ENCODE measurements around the gene FBXO2. TPM values are rescaled to one million over a fixed set of nuclear protein-coding genes. Genes with fewer than 3 reads are reported as not detected.

FBXO2 gene
- total and polyA plus RNA-seq, 10 of the 15 experiments (the other 5 are each of a cell fraction or from before 2014, with no cell fraction given) = 0.06 to 0.41 (median 0.18) TPM; not detected in 4

DNA sequence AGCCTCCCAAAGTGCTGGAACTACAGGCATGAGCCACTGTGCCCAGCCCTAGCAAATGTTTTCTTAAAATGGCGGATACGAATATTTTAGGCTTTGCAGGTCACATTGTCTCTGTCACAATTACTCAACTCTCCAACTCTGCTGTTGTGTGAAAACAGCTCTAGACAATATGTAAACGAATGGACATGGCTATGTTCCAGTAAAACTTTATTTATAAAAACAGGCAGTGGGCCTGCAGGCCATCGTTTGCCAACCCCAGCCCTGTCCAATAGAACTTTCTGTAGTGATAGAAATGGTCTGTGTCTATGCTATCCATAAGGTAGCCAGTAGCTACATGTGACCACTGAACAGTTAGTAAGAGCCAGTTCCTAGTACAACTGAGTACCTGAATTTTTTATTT is 5.5 kb upstream of the FBXO2 start:
- POLR2A ChIA-PET = interaction anchor here (0.6 kb wide), 1 partner anchor 42 kb away, joined by 3 read pairs; no protein-coding TSS in a partner anchor
- BruUV-seq (replicated peaks) = no TSS peak
- no peak for DNase-seq (ENCODE audit: low read depth, low spot score)
- Histone ChIP-seq H3K36me3 (ENCODE audit: control insufficient read depth in 2 of 2, insufficient read depth in 2 of 2, low read length in 1 of 2) (peaks cover 0 to 5% of the 10 kb centered on the region in 2 experiments; a peak in 1 of 4 replicates), H3K4me2 (ENCODE audit: control insufficient read depth, insufficient read depth) (no peak overlapping the region), H3K27ac (ENCODE audit: control insufficient read depth, insufficient read depth) (no peak overlapping the region), H4K20me1 (ENCODE audit: control insufficient read depth, insufficient read depth) (no peaks in the 10 kb centered on the region), H3K9ac (ENCODE audit: control insufficient read depth, insufficient read depth, low read length) (no peak overlapping the region), H2AFZ (ENCODE audit: control insufficient read depth, low read depth, low read length) (no peak overlapping the region), H3K9me3 (replicated peaks; ENCODE audit: control insufficient read depth, insufficient read depth, low read length) (no peaks in the 10 kb centered on the region), H3K4me1 (ENCODE audit: control insufficient read depth, insufficient read depth, low read length) (peaks cover 5% of the 10 kb centered on the region), H3K79me2 (ENCODE audit: control insufficient read depth, insufficient read depth, low read length) (peaks cover under 1% of the 10 kb centered on the region; the same call in 1 of the 2 replicates), H3K27me3 (replicated peaks in 1 of 2; ENCODE audit: control insufficient read depth in 2 of 2, insufficient read depth in 2 of 2, low read length in 1 of 2) (no peaks in the 10 kb centered on the region), H3K4me3 (no peak overlapping the region)
- WGBS (ENCODE audit: insufficient coverage, insufficient replicate concordance, low lambda C conversion rate, missing lambda C conversion rate) = 85% methylated on average over 4 of the region's 4 CpGs
- in situ Hi-C loops (cut with MboI) = loop anchor here (5.0 kb wide), 1 partner anchor 58 kb away; no protein-coding TSS in a partner anchor
- intact Hi-C loops (cut with micrococcal nuclease; ENCODE audit: unreplicated experiment) = no loop called here
- TF ChIP-seq KLF5 (IDR thresholded peaks at IDR 0.05; ENCODE audit: partially characterized antibody) (no peak), HCFC1 (IDR thresholded peaks at IDR 0.05; ENCODE audit: low read length) (no peak), PML (IDR thresholded peaks at IDR 0.05; ENCODE audit: low read length) (no peak)
- SMC1A ChIA-PET (ENCODE audit: uncharacterized antibody, unreplicated experiment) = interaction anchor here (1.0 kb wide), 1 partner anchor 60 kb away, joined by 3 read pairs; no protein-coding TSS in a partner anchor
- no peak for ATAC-seq
- no peak for FAIRE-seq
- CTCF ChIA-PET = interaction anchor here (1.1 to 2.5 kb wide), 3 partner anchors 14 to 50 kb away, joined by 3 to 7 read pairs (median 4); no protein-coding TSS in a partner anchor
- RAD21 ChIA-PET (ENCODE audit: unreplicated experiment) = interaction anchor here (1.0 kb wide), 1 partner anchor 60 kb away, joined by 3 read pairs; no protein-coding TSS in a partner anchor

DNA sequence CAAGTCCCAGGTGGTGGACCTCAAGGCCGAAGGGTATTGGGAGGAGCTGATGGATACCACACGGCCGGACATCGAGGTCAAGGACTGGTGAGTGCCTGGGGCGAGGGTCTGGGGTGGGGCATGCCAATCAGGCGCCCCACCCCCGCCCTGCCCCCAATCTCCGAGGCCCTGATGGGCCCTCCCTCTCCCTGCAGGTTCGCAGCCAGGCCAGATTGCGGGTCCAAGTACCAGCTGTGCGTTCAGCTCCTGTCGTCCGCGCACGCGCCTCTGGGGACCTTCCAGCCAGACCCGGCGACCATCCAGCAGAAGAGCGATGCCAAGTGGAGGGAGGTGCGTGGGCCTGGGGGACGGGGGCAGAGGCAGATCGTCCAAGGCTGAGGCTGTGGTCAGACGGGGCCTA is 4.3 kb upstream of the FBXO2 start:
- intact Hi-C loops (cut with micrococcal nuclease; ENCODE audit: unreplicated experiment) = no loop called here
- ChIA-PET RAD21 (ENCODE audit: unreplicated experiment) (no interaction called here), SMC1A (ENCODE audit: uncharacterized antibody, unreplicated experiment) (no interaction called here), CTCF (interaction anchor here (0.6 to 1.9 kb wide), 2 partner anchors 51 to 1078 kb away, joined by 3 to 4 read pairs; no protein-coding TSS in a partner anchor), POLR2A (no interaction called here)
- no peak overlapping the region for H2AFZ ChIP-seq (ENCODE audit: control insufficient read depth, low read depth, low read length)
- H4K20me1 ChIP-seq (ENCODE audit: control insufficient read depth, insufficient read depth) = no peaks in the 10 kb centered on the region
- H3K27ac ChIP-seq (ENCODE audit: control insufficient read depth, insufficient read depth) = no peak overlapping the region
- in situ Hi-C loops (cut with MboI) = loop anchor here (5.0 kb wide), 1 partner anchor 59 kb away; no protein-coding TSS in a partner anchor
- FAIRE-seq (no peak), DNase-seq (ENCODE audit: low read depth, low spot score) (no peak), ATAC-seq (no peak)
- no peak for TF ChIP-seq RELA (IDR thresholded peaks at IDR 0.05; ENCODE audit: borderline replicate concordance, partially characterized antibody)
- no peak for TF ChIP-seq KLF5 (IDR thresholded peaks at IDR 0.05; ENCODE audit: partially characterized antibody)
- 77% methylated on average over 16 of the region's 23 CpGs for WGBS (ENCODE audit: insufficient coverage, insufficient replicate concordance, low lambda C conversion rate, missing lambda C conversion rate)
- no peaks in the 10 kb centered on the region for H3K9me3 ChIP-seq (replicated peaks; ENCODE audit: control insufficient read depth, insufficient read depth, low read length)
- peaks cover 0 to 5% of the 10 kb centered on the region in 2 experiments; a peak in 1 of 4 replicates for H3K36me3 ChIP-seq (ENCODE audit: control insufficient read depth in 2 of 2, insufficient read depth in 2 of 2, low read length in 1 of 2)
- H3K27me3 ChIP-seq (replicated peaks in 1 of 2; ENCODE audit: control insufficient read depth in 2 of 2, insufficient read depth in 2 of 2, low read length in 1 of 2) = no peaks in the 10 kb centered on the region
- no peaks in the 10 kb centered on the region for H3K79me2 ChIP-seq (ENCODE audit: control insufficient read depth, insufficient read depth, low read length)
- no TSS peak for BruUV-seq (replicated peaks)
- peaks cover 5% of the 10 kb centered on the region for H3K4me1 ChIP-seq (ENCODE audit: control insufficient read depth, insufficient read depth, low read length)
- H3K4me2 ChIP-seq (ENCODE audit: control insufficient read depth, insufficient read depth) = no peak overlapping the region
- no peak overlapping the region for H3K9ac ChIP-seq (ENCODE audit: control insufficient read depth, insufficient read depth, low read length)
- H3K4me3 ChIP-seq = no peak overlapping the region

All from GM12878 (cell line).